ENCODE data around the gene GRIN1.

GRIN1 gene

GRCh38 chr9:137205126-137206069 is 66.4 kb downstream of the GRIN1 start, which contains the start of the genes NDOR1 and TMEM203:
Gene NDOR1 (plus strand): TSS chr9:137205700. CDS start chr9:137205778, 78 bp downstream.
Gene TMEM203 (minus strand): TSS chr9:137205648. CDS start chr9:137205414, 234 bp downstream.
- DNase-seq, result peak; percentile 58 to 97 (median 88)

DNA sequence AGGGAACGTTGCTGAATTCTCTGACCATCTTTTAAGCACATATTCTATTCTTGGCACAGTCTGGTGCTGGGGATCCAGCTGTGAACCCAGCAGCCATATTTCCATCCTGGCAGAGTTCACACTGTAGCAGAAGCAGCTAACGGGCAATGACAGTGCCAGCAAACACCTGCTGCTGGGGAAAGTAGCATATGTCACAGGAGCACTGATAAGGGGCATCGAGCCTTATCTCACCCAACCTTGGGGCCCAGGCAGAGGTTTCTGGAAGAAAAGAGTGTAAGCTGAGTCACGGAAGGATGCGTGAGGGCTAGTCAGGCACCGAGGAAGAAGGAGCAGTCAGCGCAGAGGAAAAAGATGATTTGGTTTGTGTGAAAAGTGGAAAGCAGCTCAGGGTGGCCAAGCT is 67.6 kb downstream of the GRIN1 start:
- DNase-seq, result no peak

DNA sequence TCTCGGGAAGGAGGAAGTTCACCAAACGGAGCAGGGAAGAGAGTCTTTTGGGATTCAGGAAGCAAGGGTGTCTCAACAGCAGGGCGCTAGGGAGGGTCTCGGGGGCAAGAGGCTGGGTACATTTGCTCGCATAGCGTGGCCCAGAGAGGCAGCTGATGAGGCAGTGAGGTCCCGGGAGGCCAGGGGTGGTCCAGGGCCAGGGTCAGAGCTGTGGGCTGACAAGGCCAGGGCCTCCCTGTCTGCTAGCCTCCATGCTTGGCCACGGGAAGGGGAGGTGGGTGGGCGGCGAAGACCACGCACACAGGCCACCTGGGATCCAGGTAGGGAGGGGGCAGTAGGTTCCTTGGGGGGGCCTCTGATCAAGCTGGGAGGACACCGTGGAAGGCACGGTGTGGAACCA is 72.6 kb downstream of the GRIN1 start:
- DNase-seq, result no peak

- no peak for DNase-seq
Observed at GRCh38 chr9:137212520-137212919, 73.6 kb downstream of the GRIN1 start.

GRCh38 chr9:137213160-137214060 is 74.5 kb downstream of the GRIN1 start:
- DNase-seq, result peak in 9 of 51 donors; percentile 25 to 60 (median 46)

- DNase-seq, result no peak
Observed at GRCh38 chr9:137214620-137215019, 75.7 kb downstream of the GRIN1 start.

DNA sequence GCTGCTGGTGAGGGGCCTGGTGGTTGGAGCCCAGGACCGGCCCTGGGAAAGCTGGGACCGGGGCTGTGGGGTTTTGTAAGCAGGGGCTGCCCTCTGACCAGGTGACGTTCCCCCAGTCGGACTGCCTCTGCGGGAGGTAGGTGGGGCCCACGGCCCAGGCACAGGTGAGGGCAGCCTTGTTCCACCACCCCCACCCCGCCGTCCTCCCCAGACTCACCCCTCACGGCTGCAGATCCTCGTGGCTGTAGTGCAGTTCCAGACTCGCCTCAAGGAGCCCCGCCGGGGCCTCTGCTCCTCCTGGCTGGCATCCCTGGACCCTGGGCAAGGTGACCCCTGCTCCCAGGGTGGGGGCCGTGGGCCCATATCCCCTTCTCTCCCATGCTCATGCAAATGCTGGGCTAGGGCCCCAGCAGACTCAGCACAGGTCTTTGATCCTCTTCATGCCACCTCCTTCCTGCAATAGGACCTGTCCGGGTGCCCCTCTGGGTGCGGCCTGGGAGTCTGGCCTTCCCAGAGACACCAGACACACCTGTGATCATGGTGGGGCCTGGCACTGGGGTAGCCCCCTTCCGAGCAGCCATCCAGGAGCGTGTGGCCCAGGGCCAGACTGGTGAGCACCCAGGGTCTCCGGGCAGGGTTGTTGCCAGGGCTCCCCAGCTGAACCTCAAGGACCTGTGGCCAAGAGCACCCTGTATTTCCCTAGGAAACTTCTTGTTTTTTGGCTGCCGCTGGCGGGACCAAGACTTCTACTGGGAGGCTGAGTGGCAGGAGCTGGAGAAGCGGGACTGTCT is 76.4 kb downstream of the GRIN1 start:
- no peak for DNase-seq

DNA sequence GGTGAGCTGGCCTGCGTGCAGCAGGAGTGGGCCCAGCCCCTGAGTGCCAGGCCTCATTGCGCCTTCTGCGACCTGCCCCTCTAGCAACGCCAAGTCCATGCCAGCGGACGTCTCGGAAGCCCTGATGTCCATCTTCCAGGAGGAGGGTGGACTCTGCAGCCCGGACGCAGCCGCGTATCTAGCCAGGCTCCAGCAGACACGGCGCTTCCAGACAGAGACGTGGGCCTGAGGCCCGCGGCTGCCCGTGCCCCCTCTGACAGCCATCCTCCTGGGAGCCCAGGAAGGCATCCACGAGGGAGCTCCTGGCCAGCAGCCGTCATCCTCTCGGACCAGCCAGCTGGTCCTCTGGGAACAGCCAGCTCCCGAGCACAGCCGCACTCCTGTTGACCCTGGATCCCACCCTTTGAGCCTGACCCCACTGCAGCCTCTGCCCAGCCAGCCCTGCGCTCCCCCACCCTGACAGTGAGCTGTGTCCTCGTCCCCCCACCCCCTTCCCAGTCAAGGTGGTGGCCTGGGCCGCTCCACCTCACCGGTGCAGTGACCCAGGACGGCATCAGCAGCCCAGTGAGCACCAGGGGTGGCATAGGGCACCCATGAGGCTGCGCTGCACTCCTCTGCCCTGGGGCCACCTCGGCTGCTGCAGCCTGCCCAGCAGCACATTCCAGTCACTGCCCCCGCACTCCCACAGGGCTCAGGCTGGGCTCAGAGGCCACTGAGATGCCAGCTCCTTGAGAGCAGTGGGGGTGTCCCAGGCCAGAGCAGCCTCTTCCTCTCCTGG is 77.4 kb downstream of the GRIN1 start:
- DNase-seq, result no peak

GRCh38 chr9:137217276-137218211 is 78.6 kb downstream of the GRIN1 start:
- no peak for DNase-seq

- DNase-seq, result no peak
Observed at GRCh38 chr9:137218212-137218753, 79.3 kb downstream of the GRIN1 start.
